Measurements from ENCODE around the gene TPCN2. TPM values are rescaled to one million over a fixed set of nuclear protein-coding genes. Genes with fewer than 3 reads are reported as not detected.
"Not testable (repeated sequence)": the region's sequence is repeated elsewhere in the genome, so short reads cannot be mapped to it uniquely, and the experiment has no call there.

The TPCN2 gene
- total RNA-seq, 2 experiments from 2014 or later: 18.0 to 22.1 TPM

- H3K27me3 Mint-ChIP-seq: no peaks in the 10 kb centered on the region
- H3K27ac Mint-ChIP-seq: no peak overlapping the region
- POLR2A ChIA-PET: no interaction called here
- no peak for DNase-seq
- CTCF ChIA-PET: no interaction called here
- H3K4me1 Mint-ChIP-seq: peaks cover 9% of the 10 kb centered on the region
- no peaks in the 10 kb centered on the region for H3K9me3 Mint-ChIP-seq
- H3K4me3 Mint-ChIP-seq: no peak overlapping the region
- peaks cover 3% of the 10 kb centered on the region for H3K36me3 Mint-ChIP-seq (ENCODE audit: low read depth)
These were observed 23.2 kb downstream of the TPCN2 start for GRCh38 chr11:69071956-69072355.

GRCh38 chr11:69073469-69073868, 24.7 kb downstream of the TPCN2 start:
- Mint-ChIP-seq H3K4me3 (no peak overlapping the region), H3K4me1 (peaks cover 9% of the 10 kb centered on the region), H3K9me3 (no peaks in the 10 kb centered on the region), H3K27me3 (no peaks in the 10 kb centered on the region), H3K36me3 (ENCODE audit: low read depth) (peaks cover 3% of the 10 kb centered on the region), H3K27ac (no peak overlapping the region)
- ChIA-PET CTCF (no interaction called here), POLR2A (no interaction called here)
- no peak for DNase-seq

- H3K27me3 Mint-ChIP-seq: no peaks in the 10 kb centered on the region
- no peaks in the 10 kb centered on the region for H3K9me3 Mint-ChIP-seq
- peaks cover 3% of the 10 kb centered on the region for H3K36me3 Mint-ChIP-seq (ENCODE audit: low read depth)
- peaks cover 11% of the 10 kb centered on the region for H3K4me1 Mint-ChIP-seq
- DNase-seq: no peak
- H3K27ac Mint-ChIP-seq: no peak overlapping the region
- CTCF ChIA-PET: no interaction called here
- no peak overlapping the region for H3K4me3 Mint-ChIP-seq
- POLR2A ChIA-PET: no interaction called here
These were observed 25.8 kb downstream of the TPCN2 start for GRCh38 chr11:69074375-69075140.

GRCh38 chr11:69075421-69076128, 26.8 kb downstream of the TPCN2 start:
- H3K27ac Mint-ChIP-seq: no peak overlapping the region
- ChIA-PET CTCF (no interaction called here), POLR2A (no interaction called here)
- H3K36me3 Mint-ChIP-seq (ENCODE audit: low read depth): peaks cover 3% of the 10 kb centered on the region
- H3K4me3 Mint-ChIP-seq: no peak overlapping the region
- no peak for DNase-seq
- H3K27me3 Mint-ChIP-seq: no peaks in the 10 kb centered on the region
- peaks cover 18% of the 10 kb centered on the region for H3K4me1 Mint-ChIP-seq
- no peaks in the 10 kb centered on the region for H3K9me3 Mint-ChIP-seq

GRCh38 chr11:69076129-69076791, 27.5 kb downstream of the TPCN2 start:
- H3K27me3 Mint-ChIP-seq: no peaks in the 10 kb centered on the region
- H3K36me3 Mint-ChIP-seq (ENCODE audit: low read depth): peaks cover 5% of the 10 kb centered on the region
- no peak overlapping the region for H3K4me3 Mint-ChIP-seq
- CTCF ChIA-PET: no interaction called here
- DNase-seq: no peak
- H3K4me1 Mint-ChIP-seq: peaks cover 21% of the 10 kb centered on the region
- POLR2A ChIA-PET: no interaction called here
- H3K9me3 Mint-ChIP-seq: no peaks in the 10 kb centered on the region
- H3K27ac Mint-ChIP-seq: no peak overlapping the region

GRCh38 chr11:69076977-69077376, 28.2 kb downstream of the TPCN2 start:
- CTCF ChIA-PET; H3K27ac Mint-ChIP-seq; DNase-seq; H3K4me3 Mint-ChIP-seq; H3K36me3 Mint-ChIP-seq (ENCODE audit: low read depth); H3K9me3 Mint-ChIP-seq; H3K27me3 Mint-ChIP-seq; POLR2A ChIA-PET: not testable (repeated sequence)
- peaks cover 24% of the 10 kb centered on the region for H3K4me1 Mint-ChIP-seq

- no peaks in the 10 kb centered on the region for H3K27me3 Mint-ChIP-seq
- H3K36me3 Mint-ChIP-seq (ENCODE audit: low read depth): peaks cover 10% of the 10 kb centered on the region
- POLR2A ChIA-PET: no interaction called here
- H3K4me3 Mint-ChIP-seq: no peak overlapping the region
- no peaks in the 10 kb centered on the region for H3K9me3 Mint-ChIP-seq
- DNase-seq: no peak
- H3K27ac Mint-ChIP-seq: peak overlapping the region; percentile 76
- H3K4me1 Mint-ChIP-seq: peaks cover 24% of the 10 kb centered on the region
- CTCF ChIA-PET: no interaction called here
These were observed 29.8 kb downstream of the TPCN2 start for GRCh38 chr11:69078508-69078907.

GRCh38 chr11:69078930-69079605, 30.3 kb downstream of the TPCN2 start:
- Mint-ChIP-seq H3K4me1 (peaks cover 24% of the 10 kb centered on the region), H3K36me3 (ENCODE audit: low read depth) (peaks cover 10% of the 10 kb centered on the region), H3K27ac (peak overlapping the region; percentile 92), H3K4me3 (no peak overlapping the region), H3K27me3 (no peaks in the 10 kb centered on the region), H3K9me3 (no peaks in the 10 kb centered on the region)
- CTCF ChIA-PET: no interaction called here
- no peak for DNase-seq
- POLR2A ChIA-PET: no interaction called here

- DNase-seq: no peak
- no peaks in the 10 kb centered on the region for H3K27me3 Mint-ChIP-seq
- CTCF ChIA-PET: no interaction called here
- H3K4me3 Mint-ChIP-seq: no peak overlapping the region
- peak overlapping the region; percentile 92 for H3K27ac Mint-ChIP-seq
- H3K4me1 Mint-ChIP-seq: peaks cover 24% of the 10 kb centered on the region
- POLR2A ChIA-PET: no interaction called here
- H3K9me3 Mint-ChIP-seq: no peaks in the 10 kb centered on the region
- peaks cover 10% of the 10 kb centered on the region for H3K36me3 Mint-ChIP-seq (ENCODE audit: low read depth)
These were observed 31.0 kb downstream of the TPCN2 start for GRCh38 chr11:69079661-69080256.

GRCh38 chr11:69080257-69080995, 31.7 kb downstream of the TPCN2 start:
- ChIA-PET CTCF (no interaction called here), POLR2A (no interaction called here)
- Mint-ChIP-seq H3K4me3 (no peak overlapping the region), H3K36me3 (ENCODE audit: low read depth) (peaks cover 10% of the 10 kb centered on the region), H3K27ac (peak overlapping the region; percentile 92), H3K9me3 (no peaks in the 10 kb centered on the region), H3K4me1 (peaks cover 22% of the 10 kb centered on the region), H3K27me3 (no peaks in the 10 kb centered on the region)
- peak; percentile 47 for DNase-seq

GRCh38 chr11:69081180-69081579, 32.4 kb downstream of the TPCN2 start:
- CTCF ChIA-PET: interaction anchor here (0.6 kb wide), 1 partner anchor 1120 kb away, joined by 5 read pairs; no protein-coding TSS in a partner anchor
- peak overlapping the region; percentile 92 for H3K27ac Mint-ChIP-seq
- POLR2A ChIA-PET: no interaction called here

GRCh38 chr11:69083531-69084247, 35.0 kb downstream of the TPCN2 start:
- Mint-ChIP-seq H3K27me3 (no peaks in the 10 kb centered on the region), H3K27ac (no peak overlapping the region), H3K36me3 (ENCODE audit: low read depth) (peaks cover 10% of the 10 kb centered on the region), H3K4me1 (peaks cover 16% of the 10 kb centered on the region), H3K9me3 (no peaks in the 10 kb centered on the region), H3K4me3 (no peak overlapping the region)
- ChIA-PET CTCF (no interaction called here), POLR2A (no interaction called here)
- no peak for DNase-seq

More at GRCh38 chr11:69081180-69081579, 32.4 kb downstream of the TPCN2 start:
- H3K36me3 Mint-ChIP-seq (ENCODE audit: low read depth): peaks cover 10% of the 10 kb centered on the region
- H3K4me3 Mint-ChIP-seq: no peak overlapping the region
- H3K4me1 Mint-ChIP-seq: peaks cover 15% of the 10 kb centered on the region
- no peak for DNase-seq
- no peaks in the 10 kb centered on the region for H3K9me3 Mint-ChIP-seq
- no peaks in the 10 kb centered on the region for H3K27me3 Mint-ChIP-seq

Measured in activated CD4-positive, alpha-beta T cell treated with anti-CD3 and anti-CD28 coated beads, Interleukin-2, amount 10 ng/mL, durations not matched to agents 7 days and 5 days (primary cell).